HG02973 (cell line): Measurements from ENCODE around the gene TSBP1.
"Not testable (repeated sequence)": the region's sequence is repeated elsewhere in the genome, so short reads cannot be mapped to it uniquely, and the experiment has no call there.

Experiments
- ATAC-seq: cut with Tn5 transposase; IDR thresholded peaks from one replicate; pipeline ENCODE4 v1.9.1; 2021; ENCODE audit warnings: moderate library complexity; ENCODE audit not compliant: unreplicated experiment

TSBP1 gene

DNA sequence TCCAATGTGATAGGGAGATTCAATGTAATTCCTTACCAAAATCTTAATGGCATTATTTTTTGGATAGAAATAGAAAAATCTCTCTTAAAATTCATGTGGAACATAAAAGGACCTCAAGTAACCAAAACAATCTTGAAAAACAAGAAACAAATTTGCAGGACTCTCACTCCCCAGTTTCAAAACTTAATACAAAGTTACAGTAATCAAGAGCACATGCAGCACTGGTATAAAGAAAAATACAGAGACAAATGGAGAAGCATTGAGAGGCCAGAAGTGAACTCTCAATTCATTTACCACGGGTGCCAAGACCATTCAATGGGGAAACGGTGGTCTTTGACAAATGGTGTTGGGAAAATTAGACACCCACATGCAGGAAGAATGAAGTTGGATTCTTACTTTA, 7.8 kb upstream of the TSBP1 start:
- ATAC-seq, result no peak

DNA sequence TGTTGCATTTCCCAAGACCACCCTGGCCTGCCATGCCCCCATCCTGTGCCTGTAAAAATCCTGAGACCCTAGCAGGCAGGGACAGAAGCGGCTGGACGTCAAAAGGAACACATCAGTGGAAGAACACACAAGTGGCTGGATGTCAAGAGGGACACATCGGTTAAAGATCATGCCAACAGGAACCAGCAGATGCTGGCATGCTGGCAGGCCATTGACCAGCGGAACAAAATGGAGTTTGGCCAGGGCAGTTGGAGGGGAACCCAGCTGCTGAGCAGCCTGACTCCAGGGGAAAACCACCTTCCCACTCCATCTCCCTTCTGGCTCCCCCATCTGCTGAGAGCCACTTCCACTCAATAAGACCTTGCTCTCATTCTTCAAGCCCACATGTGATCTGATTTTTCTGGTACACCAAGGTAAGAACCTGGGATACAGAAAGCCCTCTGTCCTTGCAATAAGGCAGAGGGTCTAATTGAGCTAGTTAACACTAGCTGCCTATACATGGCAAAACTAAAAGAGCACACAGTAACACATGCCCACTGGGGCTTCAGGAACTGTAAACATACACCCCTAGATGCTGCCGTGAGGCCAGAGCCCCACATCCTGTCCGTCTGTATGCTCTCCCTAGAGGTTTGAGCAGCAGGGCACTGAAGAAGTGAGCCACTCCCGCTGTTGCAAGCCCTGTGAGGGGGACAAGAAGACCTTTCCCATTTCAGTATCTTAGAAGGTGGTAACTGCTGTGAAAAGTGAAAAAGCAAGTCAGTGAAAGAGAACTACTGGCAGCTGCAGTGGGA, 4.2 kb upstream of the TSBP1 start:
- ATAC-seq, result no peak

- ATAC-seq, result no peak
Measured at GRCh38 chr6:32371229-32371628, 474 bp downstream of the TSBP1 start.

DNA sequence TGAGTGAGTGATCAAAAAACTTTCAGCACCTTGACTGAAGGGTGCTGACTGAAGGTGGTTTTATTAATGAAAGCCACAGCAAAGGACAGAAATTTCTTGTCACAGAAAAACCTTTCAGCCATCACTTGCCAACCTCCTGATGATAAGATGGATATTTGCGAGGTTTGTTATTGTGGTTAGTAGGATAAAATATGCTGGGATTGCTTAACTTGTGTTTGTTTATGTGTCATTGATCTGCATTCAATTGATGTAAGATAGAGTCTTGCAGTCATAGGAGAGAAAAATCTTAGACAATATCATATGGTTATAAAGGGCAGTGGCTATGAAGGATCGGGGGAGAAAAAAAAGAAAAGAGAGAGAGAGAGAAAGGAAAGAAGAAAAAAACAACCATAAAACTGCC, 1.2 kb downstream of the TSBP1 start:
- ATAC-seq, result no peak

GRCh38 chr6:32369660-32370059, 2.0 kb downstream of the TSBP1 start:
- no peak for ATAC-seq

GRCh38 chr6:32367644-32368043, 4.1 kb downstream of the TSBP1 start:
- no peak for ATAC-seq

GRCh38 chr6:32359225-32359624, 12.5 kb downstream of the TSBP1 start:
- not testable (repeated sequence) for ATAC-seq

DNA sequence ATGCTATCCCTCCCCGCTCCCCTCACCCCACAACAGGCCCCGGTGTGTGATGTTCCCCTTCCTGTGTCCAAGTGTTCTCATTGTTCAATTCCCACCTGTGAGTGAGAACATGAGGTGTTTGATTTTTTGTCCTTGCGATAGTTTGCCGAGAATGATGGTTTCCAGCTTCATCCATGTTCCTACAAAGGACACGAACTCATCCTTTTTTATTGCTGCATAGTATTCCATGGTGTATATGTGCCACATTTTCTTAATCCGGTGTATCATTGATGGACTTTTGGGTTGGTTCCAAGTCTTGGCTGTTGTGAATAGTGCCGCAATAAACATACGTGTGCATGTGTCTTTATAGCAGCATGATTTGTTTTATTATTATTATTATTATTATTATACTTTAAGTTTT, 13.2 kb downstream of the TSBP1 start:
- not testable (repeated sequence) for ATAC-seq

DNA sequence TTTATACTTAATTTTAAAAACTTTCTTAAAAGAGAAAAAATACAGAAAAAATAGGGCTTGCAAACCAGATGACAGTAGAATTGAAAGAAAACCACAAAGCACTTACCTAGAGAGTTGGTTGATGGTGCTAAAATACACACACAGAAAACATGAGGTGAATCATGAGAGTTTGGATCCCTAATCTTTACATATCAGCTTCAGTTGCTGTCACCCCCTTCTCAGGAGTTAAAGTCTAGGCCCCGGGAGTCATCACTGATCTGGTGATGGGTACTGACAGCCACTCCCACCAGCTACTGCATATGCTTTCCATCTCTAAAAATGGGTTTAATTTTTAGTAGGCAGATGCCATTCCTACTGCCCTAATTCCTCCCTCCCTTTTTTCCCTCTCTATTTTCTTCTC, 16.7 kb downstream of the TSBP1 start:
- ATAC-seq, result no peak

- ATAC-seq, result no peak
Measured at GRCh38 chr6:32353348-32353747, 18.4 kb downstream of the TSBP1 start.

- ATAC-seq, result no peak
Measured at GRCh38 chr6:32340242-32340641, 31.5 kb downstream of the TSBP1 start.

- ATAC-seq, result no peak
Measured at GRCh38 chr6:32337186-32337805, 34.4 kb downstream of the TSBP1 start.

DNA sequence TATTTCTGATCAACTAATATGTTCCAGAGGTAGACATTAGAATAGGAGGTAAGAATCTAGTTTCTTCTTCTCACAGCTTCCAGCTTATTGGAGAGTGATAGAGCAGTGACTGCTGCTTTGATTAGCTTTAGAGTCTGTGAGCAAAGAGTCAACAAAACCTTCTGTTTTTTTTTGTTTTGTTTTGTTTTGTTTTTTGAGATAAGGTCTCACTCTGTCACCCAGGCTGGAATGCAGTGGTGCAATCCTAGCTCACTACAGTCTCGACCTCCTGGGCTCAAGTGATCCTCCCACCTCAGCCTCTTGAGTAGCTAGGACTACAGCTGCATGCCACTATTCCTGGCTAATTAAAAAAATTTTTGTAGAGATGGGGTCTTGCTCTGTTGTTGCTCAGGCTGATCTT, 39.3 kb downstream of the TSBP1 start:
- ATAC-seq, result no peak

GRCh38 chr6:32329141-32329540, 42.6 kb downstream of the TSBP1 start:
- no peak for ATAC-seq

- no peak for ATAC-seq
Measured at GRCh38 chr6:32327103-32327502, 44.6 kb downstream of the TSBP1 start.

DNA sequence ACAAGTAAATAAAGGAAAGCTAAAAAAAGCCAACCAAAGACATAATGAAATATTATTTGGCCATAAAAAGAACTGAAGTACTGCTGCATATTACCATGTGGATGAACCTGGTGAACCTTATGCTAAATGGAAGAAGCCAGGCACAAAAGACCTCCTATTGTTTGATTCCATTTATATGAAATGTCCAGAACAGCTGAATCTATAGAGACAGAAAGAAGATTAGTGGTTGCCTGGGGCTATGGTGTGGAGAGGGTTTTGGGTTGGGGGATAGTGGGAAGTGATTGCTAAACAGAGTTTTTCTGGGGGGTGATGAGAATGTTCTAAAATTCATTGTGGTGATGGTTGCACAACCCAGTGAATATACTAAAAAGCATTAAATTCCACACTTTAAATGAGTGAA, 53.2 kb downstream of the TSBP1 start:
- no peak for ATAC-seq

GRCh38 chr6:32317541-32317940, 54.2 kb downstream of the TSBP1 start:
- no peak for ATAC-seq

DNA sequence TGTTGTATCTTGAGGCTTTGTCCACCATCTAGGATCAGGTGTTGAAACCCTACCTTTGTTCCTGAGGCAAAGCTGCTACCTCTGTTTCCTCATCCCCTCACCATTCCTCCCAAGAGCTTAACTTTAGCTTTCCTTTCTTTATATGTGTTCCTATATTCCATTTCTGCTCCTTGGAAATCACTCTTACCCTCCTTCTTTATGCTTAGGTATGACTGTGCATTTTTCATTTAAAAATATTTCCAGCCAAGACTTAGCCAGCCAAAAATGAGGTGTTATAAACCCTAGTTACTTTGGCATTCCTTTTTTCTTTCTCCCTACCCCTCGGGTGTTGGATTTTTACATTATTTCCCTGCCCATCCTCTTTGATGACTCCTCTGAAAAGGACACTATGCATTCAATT, 57.7 kb downstream of the TSBP1 start:
- no peak for ATAC-seq

- no peak for ATAC-seq
Measured at GRCh38 chr6:32298632-32299336, 72.9 kb downstream of the TSBP1 start.

- ATAC-seq, result not testable (repeated sequence)
Measured at GRCh38 chr6:32294980-32295379, 76.7 kb downstream of the TSBP1 start.

- no peak for ATAC-seq
Measured at GRCh38 chr6:32294566-32294965, 77.1 kb downstream of the TSBP1 start.

GRCh38 chr6:32293695-32294094, 78.0 kb downstream of the TSBP1 start:
- no peak for ATAC-seq
